PC-3 (cell line): Measurements from ENCODE around the gene PLEKHM1. TPM values are rescaled to one million over a fixed set of nuclear protein-coding genes. Genes with fewer than 3 reads are reported as not detected.

Source experiments
- ATAC-seq: fragments of 200-7000 bp; cut with Tn5 transposase; 2 replicates; pipeline ENCODE4 v1.9.1; 2020; ENCODE audit warnings: mild to moderate bottlenecking, moderate library complexity
- BruUV-seq: library from RNA; stranded (reverse); fragments of 400-500 nt; replicated peaks from 2 replicates; lab custom pipeline; 2021; lab: Mats Ljungman, UMichigan
- CTCF ChIA-PET: fragments of 300-600 bp; sonication (Branson Sonifier 250); formaldehyde crosslinking; loops from one replicate; lab custom pipeline; 2022; ENCODE audit warnings: antibody characterized with exemption; lab: Charles Lee
- POLR2A ChIA-PET: fragments of 300-600 bp; sonication (Branson Sonifier 250); formaldehyde crosslinking; loops from one replicate; lab custom pipeline; 2022; ENCODE audit warnings: antibody characterized with exemption; ENCODE audit not compliant: unreplicated experiment; lab: Charles Lee
- DNase-seq: peaks from one replicate; pipeline ENCODE4 v3.0.0-alpha.2; 2015
- H2AFZ ChIP-seq: fragments of 300-600 bp; sonication (generic); 2 replicates; pipeline ENCODE4 v1.6.0; 2016; ENCODE audit warnings: antibody characterized with exemption, low read length
- H3F3A ChIP-seq: fragments of 300-600 bp; sonication (generic); one replicate; pipeline ENCODE4 v1.6.0; 2017; ENCODE audit warnings: antibody characterized with exemption, low read length, control low read depth, mild to moderate bottlenecking; ENCODE audit not compliant: unreplicated experiment
- H3K27ac ChIP-seq: fragments of 300-600 bp; sonication (generic); 2 replicates; pipeline ENCODE4 v1.5.1; 2016; ENCODE audit warnings: mild to moderate bottlenecking, low read length
- H3K27me3 ChIP-seq: fragments of 300-600 bp; sonication (generic); 2 replicates; pipeline ENCODE4 v1.6.1; 2016; ENCODE audit warnings: low read length, mixed read lengths
- H3K36me3 ChIP-seq: fragments of 300-600 bp; sonication (generic); 2 replicates; pipeline ENCODE4 v1.6.1; 2016; ENCODE audit warnings: low read depth, mixed run types, low read length, mixed read lengths
- H3K4me1 ChIP-seq: fragments of 300-600 bp; sonication (generic); 2 replicates; pipeline ENCODE4 v1.5.1; 2016; ENCODE audit warnings: low read length; ENCODE audit not compliant: insufficient read depth
- H3K4me2 ChIP-seq: fragments of 300-600 bp; sonication (generic); 2 replicates; pipeline ENCODE4 v1.6.0; 2016; ENCODE audit warnings: low read length
- H3K4me3 ChIP-seq: fragments of 300-600 bp; sonication (generic); 2 replicates; pipeline ENCODE4 v1.5.1; 2016; ENCODE audit warnings: mild to moderate bottlenecking, low read length, mixed read lengths
- H3K79me2 ChIP-seq: fragments of 300-600 bp; sonication (generic); 2 replicates; pipeline ENCODE4 v1.6.1; 2017; ENCODE audit warnings: low read length, mixed read lengths
- H3K9ac ChIP-seq: fragments of 300-600 bp; sonication (generic); 2 replicates; pipeline ENCODE4 v1.6.0; 2016; ENCODE audit warnings: mild to moderate bottlenecking, low read length
- H3K9me2 ChIP-seq: fragments of 300-600 bp; sonication (generic); replicated peaks from 2 replicates; pipeline ENCODE4 v1.6.1; 2016; ENCODE audit warnings: mixed run types, low read length, mixed read lengths
- H3K9me3 ChIP-seq: fragments of 300-600 bp; sonication (generic); 2 replicates; pipeline ENCODE4 v1.6.1; 2016; ENCODE audit warnings: low read length, mixed read lengths
- H4K20me1 ChIP-seq: fragments of 300-600 bp; sonication (generic); 2 replicates; pipeline ENCODE4 v1.6.1; 2016; ENCODE audit warnings: low read length, mixed read lengths
- EZH2 ChIP-seq: fragments of 300-600 bp; sonication (generic); IDR thresholded peaks from one replicate; pipeline ENCODE4 v1.6.1; 2017; ENCODE audit warnings: antibody characterized with exemption, mild to moderate bottlenecking, low read length; ENCODE audit not compliant: unreplicated experiment
- EZH2phosphoT487 ChIP-seq: fragments of 300-600 bp; sonication (generic); IDR thresholded peaks from 2 replicates; pipeline ENCODE4 v1.6.1; 2018; ENCODE audit warnings: mild to moderate bottlenecking, antibody characterized with exemption, low read length, borderline replicate concordance
- intact Hi-C: fragments of 100-400 bp; cut with micrococcal nuclease; formaldehyde crosslinking; loops from 2 replicates; pipeline ENCODE4 v1.9.0; 2023
- total RNA-seq: library from RNA; depleted of rRNA; stranded (reverse); fragments of >200 nt; gene quantifications from 2 replicates; pipeline ENCODE4 v1.2.3, GENCODE V29; 2014
- TF ChIP-seq, protein P1 (sequence below): fragments of 300-600 bp; sonication (generic); conservative IDR thresholded peaks from 2 replicates; pipeline ENCODE4 v1.5.1; 2017; ENCODE audit warnings: antibody characterized with exemption, low read depth, mild to moderate bottlenecking, low read length

PLEKHM1 gene
- total RNA-seq, 1 experiment from 2014 or later: 15.8 TPM

DNA sequence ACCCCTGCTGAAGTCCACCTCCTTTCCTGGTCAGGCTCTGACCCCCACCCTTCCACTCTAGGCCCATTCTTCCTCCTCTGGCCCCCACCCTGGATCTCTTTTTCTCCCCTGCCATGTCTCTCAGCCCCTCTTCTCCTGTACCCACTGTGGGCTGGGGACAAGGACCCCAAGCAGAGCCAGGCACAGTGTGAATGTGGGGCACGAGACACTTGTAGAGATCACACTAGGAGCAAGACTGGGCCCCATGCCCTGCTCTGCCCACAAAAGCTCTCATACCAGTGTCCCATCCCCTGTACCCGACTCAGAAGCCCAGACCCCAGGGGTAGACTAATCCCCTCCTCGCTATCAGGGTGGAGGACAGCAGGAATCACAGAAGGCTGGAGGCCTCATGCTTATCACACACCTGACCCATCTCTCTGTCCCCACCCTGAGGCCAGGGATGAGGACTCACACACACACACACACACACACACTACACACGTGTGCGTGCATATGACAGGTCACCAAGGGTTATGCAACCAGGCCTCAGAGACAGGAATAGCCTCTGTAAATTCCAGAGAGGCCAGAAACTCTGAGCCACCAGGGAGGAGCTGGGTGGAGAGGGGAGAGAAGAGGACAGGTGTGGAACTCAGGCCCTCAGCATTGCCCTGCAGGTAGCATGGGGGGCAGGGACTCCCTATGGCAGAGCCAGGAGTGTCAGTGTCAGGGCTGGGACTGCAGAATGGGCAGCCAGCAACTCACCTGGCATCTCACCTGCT lies 79.0 kb downstream of the PLEKHM1 start:
- no peaks in the 10 kb centered on the region for H3K4me1 ChIP-seq
- CTCF ChIA-PET: no interaction called here
- POLR2A ChIA-PET: no interaction called here
- H3K27ac ChIP-seq: no peak overlapping the region
- peaks cover 76% of the 10 kb centered on the region for H3K79me2 ChIP-seq
- DNase-seq: no peak
- H3K9me3 ChIP-seq: no peaks in the 10 kb centered on the region
- intact Hi-C loops: no loop called here
- ATAC-seq: no peak
- H3K9me2 ChIP-seq: no peaks in the 10 kb centered on the region
- TF ChIP-seq EZH2 (no peak), EZH2phosphoT487 (no peak)
- TF ChIP-seq, protein P1, sequence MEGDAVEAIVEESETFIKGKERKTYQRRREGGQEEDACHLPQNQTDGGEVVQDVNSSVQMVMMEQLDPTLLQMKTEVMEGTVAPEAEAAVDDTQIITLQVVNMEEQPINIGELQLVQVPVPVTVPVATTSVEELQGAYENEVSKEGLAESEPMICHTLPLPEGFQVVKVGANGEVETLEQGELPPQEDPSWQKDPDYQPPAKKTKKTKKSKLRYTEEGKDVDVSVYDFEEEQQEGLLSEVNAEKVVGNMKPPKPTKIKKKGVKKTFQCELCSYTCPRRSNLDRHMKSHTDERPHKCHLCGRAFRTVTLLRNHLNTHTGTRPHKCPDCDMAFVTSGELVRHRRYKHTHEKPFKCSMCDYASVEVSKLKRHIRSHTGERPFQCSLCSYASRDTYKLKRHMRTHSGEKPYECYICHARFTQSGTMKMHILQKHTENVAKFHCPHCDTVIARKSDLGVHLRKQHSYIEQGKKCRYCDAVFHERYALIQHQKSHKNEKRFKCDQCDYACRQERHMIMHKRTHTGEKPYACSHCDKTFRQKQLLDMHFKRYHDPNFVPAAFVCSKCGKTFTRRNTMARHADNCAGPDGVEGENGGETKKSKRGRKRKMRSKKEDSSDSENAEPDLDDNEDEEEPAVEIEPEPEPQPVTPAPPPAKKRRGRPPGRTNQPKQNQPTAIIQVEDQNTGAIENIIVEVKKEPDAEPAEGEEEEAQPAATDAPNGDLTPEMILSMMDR: no peak
- no peak overlapping the region for H2AFZ ChIP-seq
- H3K4me2 ChIP-seq: no peak overlapping the region
- no peaks in the 10 kb centered on the region for H3K27me3 ChIP-seq
- H3F3A ChIP-seq: no peaks in the 10 kb centered on the region
- H3K9ac ChIP-seq: no peak overlapping the region
- no peak overlapping the region for H3K4me3 ChIP-seq
- BruUV-seq: no TSS peak
- H3K36me3 ChIP-seq: no peaks in the 10 kb centered on the region; the same call in 1 of the 2 replicates
- peaks cover 41% of the 10 kb centered on the region for H4K20me1 ChIP-seq

DNA sequence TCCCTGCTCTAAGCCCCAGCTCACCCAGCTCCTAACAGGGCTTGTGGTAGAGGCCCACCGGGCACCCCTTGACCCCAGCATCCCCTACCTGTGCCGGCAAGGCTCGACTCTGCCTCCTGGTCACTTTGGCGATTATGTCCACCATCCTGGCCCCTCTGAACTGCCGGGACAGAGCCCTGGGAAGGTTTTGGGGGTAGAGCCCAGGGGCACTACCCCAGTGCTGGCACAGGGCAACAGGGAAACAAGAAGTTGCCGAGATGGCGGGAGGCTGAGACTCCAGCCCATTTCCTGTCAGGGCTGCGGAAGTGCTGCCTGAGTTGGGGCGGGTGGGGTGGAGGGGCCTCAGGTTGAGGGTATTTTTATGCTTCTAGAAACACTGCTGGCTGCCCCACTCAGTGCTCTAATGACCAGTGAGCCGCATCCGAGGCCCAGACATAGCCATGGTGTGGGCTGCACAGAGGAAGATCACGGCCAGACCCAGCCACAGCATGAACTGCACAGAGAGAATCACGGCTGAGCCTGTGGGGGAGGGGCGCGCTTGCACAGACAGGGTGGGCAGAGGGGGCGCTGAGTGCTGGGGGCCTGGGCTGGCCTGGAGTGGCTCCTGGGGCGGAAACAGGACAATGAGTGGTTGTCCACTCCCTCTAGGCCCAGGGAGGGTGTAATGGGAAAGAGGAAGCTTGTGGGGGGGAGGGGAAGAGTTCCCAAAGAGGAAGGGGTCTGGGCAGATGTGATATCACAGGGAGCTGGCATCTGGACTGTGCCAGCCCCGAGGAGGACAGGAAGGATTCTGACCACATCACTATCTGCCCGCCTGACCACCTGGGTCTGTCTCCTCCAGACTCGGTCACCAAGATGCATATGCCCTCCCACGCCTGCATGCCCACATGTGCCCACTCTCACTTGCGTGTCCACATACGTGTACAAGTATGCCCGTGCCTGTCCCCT lies 80.1 kb downstream of the PLEKHM1 start:
- H3K27me3 ChIP-seq: no peaks in the 10 kb centered on the region
- H2AFZ ChIP-seq: no peak overlapping the region
- ATAC-seq: no peak
- H3K9ac ChIP-seq: no peak overlapping the region
- POLR2A ChIA-PET: no interaction called here
- no peaks in the 10 kb centered on the region for H3K9me2 ChIP-seq
- H3K79me2 ChIP-seq: peaks cover 67% of the 10 kb centered on the region
- BruUV-seq: no TSS peak
- no peak overlapping the region for H3K27ac ChIP-seq
- H3K36me3 ChIP-seq: peaks cover 8% of the 10 kb centered on the region; the same call in 1 of the 2 replicates
- CTCF ChIA-PET: no interaction called here
- DNase-seq: no peak
- H3K4me1 ChIP-seq: no peaks in the 10 kb centered on the region
- no peaks in the 10 kb centered on the region for H3K9me3 ChIP-seq
- H3K4me3 ChIP-seq: no peak overlapping the region
- intact Hi-C loops: no loop called here
- peaks cover 37% of the 10 kb centered on the region for H4K20me1 ChIP-seq
- H3F3A ChIP-seq: no peaks in the 10 kb centered on the region
- H3K4me2 ChIP-seq: no peak overlapping the region
- TF ChIP-seq EZH2phosphoT487: no peak
- TF ChIP-seq, protein P1: no peak
- no peak for TF ChIP-seq EZH2
